HG02852 (cell line): ENCODE measurements around the gene NPAS2.

Experiments
- ATAC-seq: cut with Tn5 transposase; IDR thresholded peaks from one replicate; pipeline ENCODE4 v1.9.1; 2021; ENCODE audit warnings: mild to moderate bottlenecking, moderate library complexity; ENCODE audit not compliant: unreplicated experiment

Gene NPAS2

DNA sequence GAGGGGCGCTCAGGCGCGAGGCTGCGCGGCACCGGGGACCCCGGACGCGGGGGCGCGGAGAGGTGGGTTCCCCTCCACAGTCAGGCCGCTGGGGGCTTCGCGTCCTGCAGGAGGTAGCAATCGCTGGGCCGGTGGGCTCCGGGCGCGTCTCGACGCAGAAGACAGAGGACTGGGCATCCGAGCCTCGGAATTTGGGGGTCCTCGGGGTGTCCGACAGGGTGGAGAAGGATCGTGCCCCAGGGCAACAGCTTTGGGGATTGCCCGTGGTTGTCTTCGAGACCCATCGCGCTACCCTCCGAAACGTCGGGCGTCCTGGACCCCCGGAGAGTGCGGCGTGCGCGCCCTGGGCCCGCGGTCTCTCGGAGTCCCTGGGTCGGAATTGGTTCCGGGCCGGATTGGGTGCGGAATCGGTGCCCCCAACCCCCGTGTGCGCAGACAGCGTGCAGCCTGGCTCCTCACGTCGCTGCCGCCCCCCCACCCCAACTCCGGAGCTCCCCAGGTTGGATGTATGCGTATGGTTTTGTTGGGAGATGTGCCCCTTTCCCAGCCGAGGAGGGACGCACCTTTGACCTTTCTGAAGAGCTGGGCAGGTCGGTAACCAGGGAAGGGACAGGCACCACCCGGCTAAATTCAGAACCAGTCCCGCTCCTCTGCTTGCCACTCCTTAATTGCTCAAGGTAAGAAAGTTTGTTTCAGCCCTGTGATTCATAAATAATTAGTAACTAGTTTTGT lies 750 bp downstream of the NPAS2 start:
- no peak for ATAC-seq

- ATAC-seq, result no peak
Measured at GRCh38 chr2:100821255-100821910, 1.4 kb downstream of the NPAS2 start.

GRCh38 chr2:100821911-100822265 lies 1.9 kb downstream of the NPAS2 start:
- ATAC-seq, result no peak

DNA sequence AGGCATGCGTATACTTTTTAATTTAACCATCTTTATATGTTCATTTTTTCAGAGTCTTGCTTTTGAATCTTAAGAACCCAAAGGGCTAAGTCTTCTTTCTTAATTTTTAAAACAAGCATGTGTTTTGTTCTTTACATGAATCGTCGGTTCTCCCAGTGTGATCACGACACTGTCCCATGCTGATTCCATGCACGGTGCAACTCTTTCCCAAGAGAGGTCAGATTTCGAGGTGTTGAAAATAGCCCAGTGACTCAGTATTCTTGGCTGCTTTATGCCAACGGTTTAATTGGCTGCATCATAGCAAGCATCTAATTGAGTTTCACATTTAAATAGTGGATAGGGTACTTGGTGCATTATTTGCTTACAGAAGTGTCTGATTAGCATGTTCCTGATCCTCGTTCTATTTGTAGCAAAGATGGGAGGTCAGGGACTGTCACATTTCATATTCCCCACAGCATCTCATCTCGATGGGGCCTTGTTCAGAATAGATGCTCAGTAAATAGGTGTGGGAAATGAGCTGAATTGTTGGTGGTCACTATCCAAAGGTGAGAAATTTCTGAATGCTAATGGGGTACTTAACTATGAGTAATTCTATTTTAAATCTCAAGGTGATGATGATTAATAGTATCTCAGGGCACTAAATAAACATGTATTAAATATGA lies 2.8 kb downstream of the NPAS2 start:
- ATAC-seq, result no peak

DNA sequence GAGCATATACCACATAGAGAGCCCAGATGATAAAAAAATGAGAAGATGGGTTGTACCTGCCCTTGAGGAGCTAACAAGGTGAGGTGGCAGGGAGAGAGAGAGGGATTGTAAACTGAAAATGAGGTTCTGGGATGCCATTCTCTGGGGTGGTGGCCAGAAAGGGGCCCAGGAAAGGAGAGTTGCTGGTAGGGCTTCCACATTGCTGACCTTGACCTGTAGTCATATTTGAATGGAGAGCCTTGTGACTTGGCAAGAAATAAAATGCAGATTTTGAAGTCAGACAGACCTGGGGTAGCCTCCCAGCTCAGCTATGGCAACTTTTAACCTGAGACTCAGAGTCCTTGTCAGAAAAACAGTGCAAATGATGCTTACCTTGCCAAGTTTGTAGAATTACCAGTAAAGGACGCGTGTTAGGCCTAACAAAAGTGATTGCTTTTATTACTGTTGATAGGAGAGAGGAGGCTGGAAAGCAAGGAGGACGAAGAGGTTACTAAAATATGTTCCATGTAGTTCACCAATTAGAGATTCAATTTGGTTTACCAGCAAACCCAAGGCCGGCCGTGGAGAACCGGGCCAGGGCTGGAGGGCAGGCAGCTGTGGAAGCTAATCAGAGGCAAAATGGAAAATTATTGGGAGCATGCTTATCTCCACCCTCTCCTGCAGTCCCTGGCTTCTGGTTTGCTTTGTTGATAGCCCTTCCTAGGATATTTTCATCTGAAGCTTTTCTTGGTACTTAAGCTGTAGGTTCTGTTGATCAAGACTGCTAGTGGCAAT lies 3.9 kb downstream of the NPAS2 start:
- no peak for ATAC-seq

DNA sequence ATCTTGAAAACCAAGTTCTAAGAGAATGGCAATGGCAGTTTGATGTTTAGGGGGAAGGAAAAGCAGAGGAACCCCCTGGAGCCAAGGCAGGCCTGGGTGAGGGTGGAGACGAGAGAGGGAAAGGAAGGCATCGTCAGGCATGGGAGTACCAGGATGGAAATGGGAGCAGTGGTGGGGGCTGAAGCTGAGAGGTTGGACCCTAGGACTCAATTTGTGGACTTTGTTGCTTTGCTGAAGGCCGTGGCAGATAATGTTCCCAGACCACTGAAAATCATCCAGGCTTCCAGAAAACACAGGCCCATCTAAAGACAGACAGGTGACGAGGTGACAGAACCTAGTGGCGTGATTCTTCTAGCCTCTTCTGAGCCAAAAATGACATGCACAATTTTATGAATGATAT lies 4.9 kb downstream of the NPAS2 start:
- no peak for ATAC-seq

GRCh38 chr2:100826494-100826893 lies 6.6 kb downstream of the NPAS2 start:
- ATAC-seq, result no peak

DNA sequence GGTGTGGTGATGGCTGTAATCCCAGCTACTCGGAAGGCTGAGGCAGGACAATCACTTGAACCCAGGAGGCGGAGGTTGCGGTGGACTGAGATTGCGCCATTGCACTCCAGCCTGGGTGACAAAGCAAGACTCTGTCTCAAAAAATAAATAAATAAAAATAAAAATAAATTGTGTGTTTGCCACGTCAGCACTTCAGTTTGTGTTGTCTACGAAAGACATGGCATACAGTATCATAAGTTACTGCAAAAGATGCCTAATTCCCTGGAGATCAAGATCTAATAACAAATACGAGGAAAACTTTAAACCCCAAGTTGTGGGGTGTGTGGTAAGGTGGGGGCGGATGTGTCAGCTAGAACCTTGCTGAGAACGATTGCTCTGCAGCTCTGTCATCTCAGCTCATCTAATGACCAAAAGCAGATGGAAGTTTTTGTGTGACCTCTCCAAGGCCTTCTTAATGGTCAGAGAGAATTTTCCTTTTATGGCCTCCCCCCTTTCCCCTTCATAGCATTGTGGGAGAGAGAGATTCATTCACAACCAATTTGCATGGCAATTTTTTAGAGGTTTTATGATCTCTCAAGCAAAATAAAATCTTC lies 11.3 kb downstream of the NPAS2 start:
- no peak for ATAC-seq

DNA sequence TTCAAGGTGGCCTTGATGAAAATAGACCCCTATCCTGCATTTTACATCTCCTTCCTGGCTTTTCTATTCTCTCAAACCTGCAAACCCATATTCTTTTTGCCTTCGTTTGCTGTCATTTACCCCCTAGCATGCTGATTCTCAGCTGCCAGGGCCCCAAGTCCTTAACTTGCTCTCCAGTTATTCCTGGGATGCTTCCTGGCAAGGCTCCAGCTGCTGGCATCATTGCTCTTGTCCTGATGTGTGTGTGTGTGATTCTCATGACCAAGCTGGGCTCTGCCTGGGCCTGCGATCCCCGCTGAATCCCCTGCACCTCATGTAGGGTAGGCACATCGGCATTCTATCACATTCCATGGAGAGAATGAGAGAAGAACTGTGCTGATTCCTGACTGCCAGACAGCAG lies 11.9 kb downstream of the NPAS2 start:
- ATAC-seq, result no peak

DNA sequence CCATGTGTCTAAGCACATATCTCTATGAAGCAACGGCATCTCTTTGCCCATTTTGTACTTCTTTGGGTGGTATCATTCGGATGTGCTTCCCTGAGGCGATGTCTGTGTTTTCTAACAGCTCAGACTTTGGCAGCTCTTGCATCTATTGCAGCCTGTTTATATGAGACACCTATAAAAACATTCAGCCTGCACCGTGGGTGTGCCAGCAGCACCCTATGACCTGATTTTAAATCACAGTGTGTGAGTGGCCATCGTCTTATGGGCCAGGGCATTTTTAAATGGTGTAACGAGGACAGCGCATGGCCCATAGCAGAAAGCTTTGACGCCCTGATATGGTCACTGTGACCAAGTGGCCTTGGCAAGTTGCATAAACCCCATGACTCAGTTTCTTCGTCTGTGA lies 12.9 kb downstream of the NPAS2 start:
- ATAC-seq, result no peak

DNA sequence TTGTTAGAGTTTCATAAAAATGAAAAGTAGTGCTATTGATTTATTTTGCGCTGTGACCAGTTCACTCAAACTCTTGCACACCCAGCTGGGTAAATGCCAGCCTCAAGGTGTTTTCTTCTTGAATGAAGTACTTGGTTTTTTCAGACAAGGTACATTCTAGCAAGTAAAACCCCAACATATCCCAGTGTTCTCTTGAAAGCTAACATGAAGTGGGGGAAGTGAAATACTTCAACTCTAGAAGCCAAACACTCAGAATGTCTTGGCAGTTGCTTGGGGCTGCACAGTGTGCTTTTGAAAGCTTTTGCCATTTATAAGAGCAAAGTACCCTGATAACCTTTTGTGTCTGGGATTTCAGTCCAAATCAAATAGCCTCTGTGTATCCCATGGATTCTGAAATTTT lies 13.4 kb downstream of the NPAS2 start:
- no peak for ATAC-seq

- no peak for ATAC-seq
Measured at GRCh38 chr2:100834221-100834620, 14.3 kb downstream of the NPAS2 start.

- ATAC-seq, result no peak
Measured at GRCh38 chr2:100835006-100835659, 15.2 kb downstream of the NPAS2 start.

GRCh38 chr2:100840519-100840918 lies 20.6 kb downstream of the NPAS2 start:
- no peak for ATAC-seq

DNA sequence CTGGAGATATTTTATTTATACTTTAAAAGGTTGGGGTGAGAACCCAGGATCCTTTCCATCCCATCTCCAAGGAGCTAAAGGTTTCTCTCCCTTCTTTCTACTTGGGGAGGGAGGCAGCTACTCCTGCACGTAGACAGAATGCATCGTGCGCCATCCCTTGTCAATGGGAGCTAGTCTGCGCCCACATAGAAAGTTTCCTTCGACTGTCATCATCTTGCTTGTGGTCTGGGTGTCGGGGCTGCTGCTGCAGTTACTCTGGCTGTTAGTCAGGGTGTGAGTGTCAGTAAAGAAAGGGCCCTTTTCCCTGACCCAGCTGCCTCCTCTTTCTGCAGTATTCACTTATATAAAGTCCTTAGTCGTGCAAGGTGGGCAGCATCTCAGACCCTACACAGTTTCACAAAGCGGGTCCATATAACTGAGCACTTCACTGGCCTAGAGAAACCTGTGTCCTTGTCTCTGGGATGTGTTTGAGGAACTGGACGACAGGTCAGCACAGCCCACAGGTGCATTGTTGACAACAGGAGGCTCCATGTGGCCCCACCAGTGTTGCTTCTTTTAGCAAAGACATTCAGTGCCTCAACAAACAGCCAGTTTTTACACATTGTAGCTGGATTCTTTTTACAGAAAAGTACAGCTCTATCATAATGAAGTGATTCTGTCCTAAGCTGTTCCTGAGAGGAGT lies 22.4 kb downstream of the NPAS2 start:
- ATAC-seq, result no peak

GRCh38 chr2:100844514-100844913 lies 24.6 kb downstream of the NPAS2 start:
- no peak for ATAC-seq

- ATAC-seq, result no peak
Measured at GRCh38 chr2:100845141-100845991, 25.4 kb downstream of the NPAS2 start.

DNA sequence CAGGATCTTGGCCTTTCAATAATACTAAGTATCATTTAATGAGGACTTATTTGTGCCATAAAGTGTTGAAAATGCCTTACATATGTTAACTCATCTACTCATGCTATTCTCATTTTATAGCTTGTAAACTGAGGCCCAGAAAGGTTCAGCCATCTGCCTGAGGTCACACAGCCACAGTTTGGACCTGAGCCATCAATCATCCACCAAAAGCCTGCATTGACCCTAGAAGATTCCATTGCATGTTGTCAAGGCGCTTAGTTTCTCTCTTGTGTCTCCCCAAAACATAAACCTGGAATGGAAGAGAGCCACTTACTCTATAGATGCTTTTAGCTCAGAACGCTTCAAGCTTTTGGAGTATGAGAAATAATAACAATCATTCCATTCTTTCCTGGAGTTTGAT lies 26.8 kb downstream of the NPAS2 start:
- ATAC-seq, result no peak

DNA sequence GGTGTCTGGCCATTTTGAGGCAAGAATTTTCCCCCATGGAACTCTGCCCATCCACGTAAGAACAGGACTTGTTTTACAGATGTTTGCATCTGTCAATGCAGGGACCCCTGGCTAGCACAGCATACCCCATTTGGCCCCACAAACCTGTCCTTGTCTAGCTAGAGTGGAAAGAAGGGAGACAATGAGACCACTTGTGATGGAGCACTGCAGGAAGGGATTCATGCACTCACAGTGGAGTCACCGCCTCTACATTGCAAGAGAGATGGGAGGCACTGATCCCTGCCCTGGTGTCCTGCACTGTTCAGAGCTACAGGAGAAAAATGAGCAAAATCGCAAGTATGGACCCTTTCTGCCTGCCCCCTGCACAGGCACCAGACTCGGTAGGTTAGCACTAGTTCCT lies 32.5 kb downstream of the NPAS2 start:
- ATAC-seq, result no peak
